ENCODE results near the gene SLC4A11. TPM values are rescaled to one million over a fixed set of nuclear protein-coding genes. Genes with fewer than 3 reads are reported as not detected.

Gene SLC4A11
- total RNA-seq, 1 donor from 2014 or later = 2.5 TPM

DNA sequence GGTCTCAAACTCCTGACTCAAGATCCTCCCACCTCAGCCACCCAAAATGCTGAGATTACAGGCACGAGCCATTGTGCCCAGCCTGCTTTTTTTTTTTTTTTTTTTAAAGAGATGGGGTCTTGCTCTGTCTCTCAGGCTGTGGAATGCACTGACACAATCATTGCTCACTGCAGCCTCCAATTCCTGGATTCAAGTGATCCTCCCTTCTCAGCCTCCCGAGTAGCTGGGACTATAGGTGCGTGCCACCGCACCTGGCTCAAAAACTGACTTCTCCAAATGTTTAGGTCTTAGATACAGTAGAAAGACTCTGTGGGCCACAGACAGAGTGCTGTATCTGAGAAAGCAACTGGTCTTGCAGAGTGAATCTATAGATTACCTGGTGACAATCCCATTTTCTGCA lies 31.1 kb upstream of the SLC4A11 start:
- Mint-ChIP-seq H3K4me3 (no peak overlapping the region), H3K9me3 (no peaks in the 10 kb centered on the region), H3K27ac (no peak overlapping the region), H3K36me3 (peaks cover 36% of the 10 kb centered on the region), H3K4me1 (no peaks in the 10 kb centered on the region), H3K27me3 (ENCODE audit: low read depth) (no peaks in the 10 kb centered on the region)
- DNase-seq (ENCODE audit: low spot score in 2 of 2, unreplicated experiment in 2 of 2) = no peak
- TF ChIP-seq, protein P1, sequence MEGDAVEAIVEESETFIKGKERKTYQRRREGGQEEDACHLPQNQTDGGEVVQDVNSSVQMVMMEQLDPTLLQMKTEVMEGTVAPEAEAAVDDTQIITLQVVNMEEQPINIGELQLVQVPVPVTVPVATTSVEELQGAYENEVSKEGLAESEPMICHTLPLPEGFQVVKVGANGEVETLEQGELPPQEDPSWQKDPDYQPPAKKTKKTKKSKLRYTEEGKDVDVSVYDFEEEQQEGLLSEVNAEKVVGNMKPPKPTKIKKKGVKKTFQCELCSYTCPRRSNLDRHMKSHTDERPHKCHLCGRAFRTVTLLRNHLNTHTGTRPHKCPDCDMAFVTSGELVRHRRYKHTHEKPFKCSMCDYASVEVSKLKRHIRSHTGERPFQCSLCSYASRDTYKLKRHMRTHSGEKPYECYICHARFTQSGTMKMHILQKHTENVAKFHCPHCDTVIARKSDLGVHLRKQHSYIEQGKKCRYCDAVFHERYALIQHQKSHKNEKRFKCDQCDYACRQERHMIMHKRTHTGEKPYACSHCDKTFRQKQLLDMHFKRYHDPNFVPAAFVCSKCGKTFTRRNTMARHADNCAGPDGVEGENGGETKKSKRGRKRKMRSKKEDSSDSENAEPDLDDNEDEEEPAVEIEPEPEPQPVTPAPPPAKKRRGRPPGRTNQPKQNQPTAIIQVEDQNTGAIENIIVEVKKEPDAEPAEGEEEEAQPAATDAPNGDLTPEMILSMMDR (IDR thresholded peaks at IDR 0.05; ENCODE audit: unreplicated experiment) = no peak

DNA sequence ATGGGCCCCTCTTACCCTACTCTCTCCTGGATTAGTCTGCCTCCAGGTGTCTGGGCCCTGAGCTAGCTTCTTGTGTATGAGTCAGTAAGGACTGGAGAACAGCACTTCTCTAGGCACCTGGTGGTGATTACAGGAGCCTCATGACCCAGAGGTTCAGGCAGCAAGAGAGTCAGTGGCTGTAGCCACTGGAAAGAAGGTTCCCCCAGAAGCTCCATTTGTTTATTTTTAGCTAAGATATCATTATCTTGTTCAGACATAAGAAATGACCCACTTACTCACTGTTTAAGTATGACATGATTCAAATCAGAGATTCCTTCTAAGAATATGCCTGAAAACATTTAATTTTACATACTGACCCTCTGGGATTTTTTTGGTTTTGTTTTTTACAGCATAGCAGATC lies 23.6 kb upstream of the SLC4A11 start:
- Mint-ChIP-seq H3K4me3 (no peak overlapping the region), H3K36me3 (peaks cover 50% of the 10 kb centered on the region), H3K4me1 (no peaks in the 10 kb centered on the region), H3K27me3 (ENCODE audit: low read depth) (no peaks in the 10 kb centered on the region), H3K27ac (no peak overlapping the region), H3K9me3 (no peaks in the 10 kb centered on the region)
- DNase-seq (ENCODE audit: low spot score in 2 of 2, unreplicated experiment in 2 of 2) = no peak
- TF ChIP-seq, protein P1 (IDR thresholded peaks at IDR 0.05; ENCODE audit: unreplicated experiment) = no peak

- Mint-ChIP-seq H3K9me3 (no peaks in the 10 kb centered on the region), H3K27me3 (ENCODE audit: low read depth) (no peaks in the 10 kb centered on the region), H3K27ac (no peak overlapping the region), H3K36me3 (peaks cover 53% of the 10 kb centered on the region), H3K4me3 (no peak overlapping the region), H3K4me1 (no peaks in the 10 kb centered on the region)
- DNase-seq (ENCODE audit: low spot score in 2 of 2, unreplicated experiment in 2 of 2) = no peak
- TF ChIP-seq, protein P1 (IDR thresholded peaks at IDR 0.05; ENCODE audit: unreplicated experiment) = no peak
These were observed 19.4 kb upstream of the SLC4A11 start for GRCh38 chr20:3258429-3258828.

GRCh38 chr20:3255728-3256127 lies 16.7 kb upstream of the SLC4A11 start:
- TF ChIP-seq, protein P1 (IDR thresholded peaks at IDR 0.05; ENCODE audit: unreplicated experiment) = no peak
- H3K36me3 Mint-ChIP-seq = peaks cover 40% of the 10 kb centered on the region
- H3K9me3 Mint-ChIP-seq = no peaks in the 10 kb centered on the region
- H3K4me3 Mint-ChIP-seq = no peak overlapping the region
- H3K27ac Mint-ChIP-seq = no peak overlapping the region
- H3K27me3 Mint-ChIP-seq (ENCODE audit: low read depth) = peaks cover 5% of the 10 kb centered on the region
- no peak for DNase-seq (ENCODE audit: low spot score in 2 of 2, unreplicated experiment in 2 of 2)
- no peaks in the 10 kb centered on the region for H3K4me1 Mint-ChIP-seq

GRCh38 chr20:3251806-3252205 lies 12.8 kb upstream of the SLC4A11 start:
- TF ChIP-seq, protein P1 (IDR thresholded peaks at IDR 0.05; ENCODE audit: unreplicated experiment) = no peak
- peaks cover 39% of the 10 kb centered on the region for H3K27me3 Mint-ChIP-seq (ENCODE audit: low read depth)
- H3K9me3 Mint-ChIP-seq = no peaks in the 10 kb centered on the region
- peaks cover 29% of the 10 kb centered on the region for H3K36me3 Mint-ChIP-seq
- H3K27ac Mint-ChIP-seq = no peak overlapping the region
- no peaks in the 10 kb centered on the region for H3K4me1 Mint-ChIP-seq
- H3K4me3 Mint-ChIP-seq = no peak overlapping the region
- no peak for DNase-seq (ENCODE audit: low spot score in 2 of 2, unreplicated experiment in 2 of 2)

- Mint-ChIP-seq H3K4me3 (no peak overlapping the region), H3K27ac (no peak overlapping the region)
- no peak for DNase-seq (ENCODE audit: low spot score in 2 of 2, unreplicated experiment in 2 of 2)
These were observed 11.1 kb upstream of the SLC4A11 start for GRCh38 chr20:3250091-3250504.

More at GRCh38 chr20:3250091-3250504, 11.1 kb upstream of the SLC4A11 start:
- TF ChIP-seq, protein P1 (IDR thresholded peaks at IDR 0.05; ENCODE audit: unreplicated experiment) = no peak
- Mint-ChIP-seq H3K4me1 (no peaks in the 10 kb centered on the region), H3K9me3 (no peaks in the 10 kb centered on the region), H3K36me3 (peaks cover 17% of the 10 kb centered on the region), H3K27me3 (ENCODE audit: low read depth) (peaks cover 45% of the 10 kb centered on the region)

Measured in mesothelial cell of epicardium (in vitro differentiated cells).